ENCODE data around the gene MAP6.

DNA sequence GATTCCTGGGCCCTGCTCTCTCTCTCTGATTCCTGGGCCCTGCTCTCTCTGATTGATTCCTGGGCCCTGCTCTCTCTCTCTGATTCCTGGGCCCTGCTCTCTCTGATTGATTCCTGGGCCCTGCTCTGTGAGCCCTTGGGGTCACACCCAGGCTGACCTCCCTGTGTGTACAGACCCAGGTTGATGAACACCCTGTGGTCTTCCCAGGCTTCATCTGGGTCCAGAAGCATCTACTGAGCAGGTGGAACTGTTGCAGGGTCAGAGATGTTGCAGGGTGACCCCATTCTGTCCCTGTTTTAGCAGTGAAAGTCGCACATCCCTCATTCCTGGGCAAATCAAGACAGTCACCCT lies 126.8 kb downstream of the MAP6 start:
- TF ChIP-seq, protein P1, sequence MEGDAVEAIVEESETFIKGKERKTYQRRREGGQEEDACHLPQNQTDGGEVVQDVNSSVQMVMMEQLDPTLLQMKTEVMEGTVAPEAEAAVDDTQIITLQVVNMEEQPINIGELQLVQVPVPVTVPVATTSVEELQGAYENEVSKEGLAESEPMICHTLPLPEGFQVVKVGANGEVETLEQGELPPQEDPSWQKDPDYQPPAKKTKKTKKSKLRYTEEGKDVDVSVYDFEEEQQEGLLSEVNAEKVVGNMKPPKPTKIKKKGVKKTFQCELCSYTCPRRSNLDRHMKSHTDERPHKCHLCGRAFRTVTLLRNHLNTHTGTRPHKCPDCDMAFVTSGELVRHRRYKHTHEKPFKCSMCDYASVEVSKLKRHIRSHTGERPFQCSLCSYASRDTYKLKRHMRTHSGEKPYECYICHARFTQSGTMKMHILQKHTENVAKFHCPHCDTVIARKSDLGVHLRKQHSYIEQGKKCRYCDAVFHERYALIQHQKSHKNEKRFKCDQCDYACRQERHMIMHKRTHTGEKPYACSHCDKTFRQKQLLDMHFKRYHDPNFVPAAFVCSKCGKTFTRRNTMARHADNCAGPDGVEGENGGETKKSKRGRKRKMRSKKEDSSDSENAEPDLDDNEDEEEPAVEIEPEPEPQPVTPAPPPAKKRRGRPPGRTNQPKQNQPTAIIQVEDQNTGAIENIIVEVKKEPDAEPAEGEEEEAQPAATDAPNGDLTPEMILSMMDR (IDR thresholded peaks at IDR 0.05; ENCODE audit: insufficient read depth, low read length, poor library complexity, severe bottlenecking), result no peak
- TF ChIP-seq EZH2phosphoT487 (conservative IDR thresholded peaks at IDR 0.05; ENCODE audit: low read length), result no peak

Data from SU-DHL-6 (cell line).